Endothelial cell of umbilical vein (primary cell): ENCODE measurements around the gene STK32A. TPM values are rescaled to one million over a fixed set of nuclear protein-coding genes. Genes with fewer than 3 reads are reported as not detected.

Experiments
- BruUV-seq: library from RNA; stranded (reverse); fragments of 400-500 nt; replicated peaks from 2 replicates; lab custom pipeline; 2021; lab: Mats Ljungman, UMichigan
- CTCF ChIA-PET: fragments of 300-600, 350-600 bp; sonication (Branson Sonifier 250); formaldehyde crosslinking; loops from one replicate; lab custom pipeline; 2021; ENCODE audit warnings: antibody characterized with exemption, inconsistent platforms; lab: Charles Lee
- POLR2A ChIA-PET: fragments of 300-600, 350-600 bp; sonication (Branson Sonifier 250); formaldehyde crosslinking; loops from one replicate; lab custom pipeline; 2021; ENCODE audit warnings: antibody characterized with exemption, inconsistent platforms; lab: Charles Lee
- DNase-seq: peaks from one replicate; pipeline ENCODE4 v3.0.0-alpha.2; 2011; ENCODE audit warnings: low read depth, low spot score
- FAIRE-seq: peaks from 2 replicates; lab custom pipeline; 2011; peaks lifted over from hg19 to GRCh38; lab: Jason Lieb, UNC
- H2AFZ ChIP-seq: 2 replicates; pipeline ENCODE4 v1.6.0; 2012; ENCODE audit warnings: low read depth, low read length, control low read depth, inconsistent platforms
- H3K27ac ChIP-seq: 2 replicates; pipeline ENCODE4 v1.5.1; 2011; ENCODE audit warnings: low read depth, mild to moderate bottlenecking, control low read depth, low read length, moderate library complexity; ENCODE audit not compliant: insufficient read depth
- H3K27me3 ChIP-seq, 2 experiments: 2 replicates each; pipeline versions ENCODE4 v1.6.0 to v1.6.1; 2011; ENCODE audit warnings: low read length in 2 of 2, mixed read lengths in 1 of 2; ENCODE audit not compliant: control insufficient read depth in 2 of 2, insufficient read depth in 2 of 2
- H3K36me3 ChIP-seq, 2 experiments: 2 replicates in 1 of 2; 3 replicates in 1 of 2; pipeline ENCODE4 v1.5.1; 2011; ENCODE audit warnings: low read length in 2 of 2, mild to moderate bottlenecking in 1 of 2, moderate library complexity in 1 of 2; ENCODE audit not compliant: control insufficient read depth in 2 of 2, insufficient read depth in 2 of 2; ENCODE audit errors: extremely low read depth in 1 of 2
- H3K4me1 ChIP-seq: 3 replicates; pipeline ENCODE4 v1.5.1; 2011; ENCODE audit warnings: mild to moderate bottlenecking, low read length; ENCODE audit not compliant: control insufficient read depth, insufficient read depth; ENCODE audit errors: extremely low read depth
- H3K4me2 ChIP-seq: 2 replicates; pipeline ENCODE4 v1.6.1; 2011; ENCODE audit warnings: low read length, control low read depth, mixed read lengths; ENCODE audit not compliant: insufficient read depth
- H3K4me3 ChIP-seq, 3 experiments: fragments of 200-600 bp in 1 of 3; sonication (generic), shearing (Covaris generic) in 1 of 3; replicated peaks in 1 of 3; 2 replicates each; pipeline ENCODE4 v1.5.1; 2011 to 2016; ENCODE audit warnings: control low read depth in 3 of 3, low read length in 3 of 3, mild to moderate bottlenecking in 2 of 3, inconsistent platforms in 1 of 3, low read depth in 1 of 3, moderate library complexity in 1 of 3; ENCODE audit not compliant: insufficient read depth in 1 of 3
- H3K79me2 ChIP-seq: 2 replicates; pipeline ENCODE4 v1.6.0; 2012; ENCODE audit warnings: low read length, inconsistent platforms; ENCODE audit not compliant: control insufficient read depth, insufficient read depth
- H3K9ac ChIP-seq: replicated peaks from 2 replicates; pipeline ENCODE3; 2011; ENCODE audit warnings: low read length, control low read depth; ENCODE audit not compliant: insufficient read depth; ENCODE audit errors: extremely low read depth
- H3K9me1 ChIP-seq: replicated peaks from 3 replicates; pipeline ENCODE4 v1.6.0; 2011; ENCODE audit warnings: mild to moderate bottlenecking, low read length; ENCODE audit not compliant: control insufficient read depth, insufficient read depth; ENCODE audit errors: extremely low read depth
- H3K9me3 ChIP-seq: replicated peaks from 2 replicates; pipeline ENCODE4 v1.5.1; 2012; ENCODE audit warnings: low read length, inconsistent platforms; ENCODE audit not compliant: control insufficient read depth, insufficient read depth
- H4K20me1 ChIP-seq: replicated peaks from 2 replicates; pipeline ENCODE3; 2011; ENCODE audit warnings: mild to moderate bottlenecking, low read length; ENCODE audit not compliant: control insufficient read depth, insufficient read depth; ENCODE audit errors: extremely low read depth
- EZH2 ChIP-seq: IDR thresholded peaks from 2 replicates; pipeline ENCODE4 v1.6.1; 2012; ENCODE audit warnings: borderline replicate concordance, low read depth, mild to moderate bottlenecking, moderate library complexity, low read length, inconsistent platforms; ENCODE audit not compliant: severe bottlenecking
- FOS ChIP-seq: IDR thresholded peaks from 2 replicates; pipeline ENCODE4 v1.6.1; 2011; ENCODE audit warnings: mild to moderate bottlenecking, low read length, moderate library complexity, borderline replicate concordance; ENCODE audit not compliant: insufficient read depth
- GATA2 ChIP-seq: IDR thresholded peaks from 2 replicates; pipeline ENCODE4 v1.7.0; 2011; ENCODE audit warnings: low read depth, mild to moderate bottlenecking, moderate library complexity, mixed read lengths, low read length; ENCODE audit not compliant: insufficient read length, insufficient read depth
- JUN ChIP-seq: IDR thresholded peaks from 2 replicates; pipeline ENCODE4 v1.6.1; 2011; ENCODE audit warnings: borderline replicate concordance, low read depth; ENCODE audit not compliant: insufficient read length, insufficient read depth
- MYC ChIP-seq: IDR thresholded peaks from one replicate; pipeline ENCODE4 v1.6.1; 2011; ENCODE audit warnings: mild to moderate bottlenecking, low read depth, low read length
- POLR2A ChIP-seq: IDR thresholded peaks from 2 replicates; pipeline ENCODE4 v1.6.1; 2012; ENCODE audit warnings: low read depth, mild to moderate bottlenecking, control low read depth, low read length
- POLR2AphosphoS5 ChIP-seq: IDR thresholded peaks from 2 replicates; pipeline ENCODE4 v1.6.1; 2012; ENCODE audit warnings: low read depth, mild to moderate bottlenecking, control low read depth, low read length, moderate library complexity; ENCODE audit not compliant: insufficient read depth
- dilution Hi-C: fragments of 300-500 bp; cut with MboI; formaldehyde crosslinking; loops from one replicate; pipeline ENCODE4 v1.15.0; 2019; ENCODE audit warnings: low sequenced_read_pairs; ENCODE audit not compliant: extremely low pct_ligation_motif_present
- intact Hi-C: fragments of 100-400 bp; cut with micrococcal nuclease; formaldehyde crosslinking; loops from one replicate; pipeline ENCODE4 v1.10.0; 2022
- polyA plus RNA-seq, 4 experiments: library from polyadenylated mRNA; depleted of rRNA in 3 of 4; stranded (reverse) in 3 of 4; unstranded in 1 of 4; fragments of >200 nt; gene quantifications; 2 replicates each; pipeline versions ENCODE4 v1.2.1 to v1.2.3, GENCODE V29; 2011 to 2012; ENCODE audit warnings: missing spikeins in 1 of 4
- total RNA-seq: library from RNA; stranded (reverse); gene quantifications from 2 replicates; pipeline ENCODE4 v1.2.3, GENCODE V29; 2021
- TF ChIP-seq, protein P1 (sequence below): IDR thresholded peaks from 2 replicates; pipeline ENCODE4 v1.6.1; 2011; ENCODE audit not compliant: insufficient read depth, insufficient read length
- TF ChIP-seq, protein P2 (sequence below), 2 donors: IDR thresholded peaks; 1 replicate in 1 of 2; 2 replicates in 1 of 2; pipeline ENCODE4 v1.5.1; 2011; ENCODE audit warnings: low read length in 2 of 2, mild to moderate bottlenecking in 2 of 2, moderate library complexity in 2 of 2, control low read depth in 1 of 2, inconsistent platforms in 1 of 2, low read depth in 1 of 2; ENCODE audit not compliant: insufficient read depth in 1 of 2; ENCODE audit errors: extremely low read depth in 1 of 2

The STK32A gene
- total and polyA plus RNA-seq, 2 donors (not counting 3 experiments of a cell fraction or from before 2014, with no cell fraction given): not detected

DNA sequence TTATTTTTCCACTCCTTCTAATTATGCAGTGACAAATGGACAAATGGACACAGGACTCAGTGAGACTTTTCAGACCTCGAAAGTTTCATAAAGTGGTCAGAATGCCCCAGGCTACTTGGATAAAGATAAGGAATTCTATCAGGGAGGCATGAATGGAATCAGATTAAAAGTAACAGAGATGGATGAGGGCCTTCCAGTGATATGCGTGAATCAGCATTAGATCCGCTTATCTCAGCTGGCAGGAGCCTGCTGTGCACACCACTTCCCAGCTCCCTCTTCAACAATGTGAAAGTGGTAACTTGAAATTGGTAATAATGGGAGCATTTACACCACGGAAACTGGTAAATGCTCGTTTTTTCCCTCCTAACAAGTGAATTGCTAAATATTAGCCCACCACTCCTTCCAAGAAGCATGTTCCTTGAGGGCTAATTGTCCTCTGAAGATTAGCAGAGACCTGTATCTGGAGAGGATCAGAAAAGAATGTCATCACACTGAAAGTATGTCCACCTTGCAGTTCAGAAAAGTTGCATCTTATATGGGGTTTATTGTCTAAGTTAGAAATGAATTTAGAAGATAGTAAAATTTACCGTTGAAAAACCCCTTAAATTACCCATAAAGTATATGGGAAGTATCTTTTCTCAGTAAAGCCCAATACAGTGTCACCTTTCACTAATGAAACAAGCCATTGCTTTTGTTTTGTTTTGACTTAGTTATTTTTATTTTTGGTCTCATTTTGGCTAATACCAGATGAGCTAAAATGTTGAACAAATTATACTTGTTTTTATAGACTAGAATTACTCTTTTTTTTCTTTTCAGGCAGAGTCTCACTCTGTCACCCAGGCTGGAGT is 149.7 kb downstream of the STK32A start:
- POLR2A ChIA-PET: no interaction called here
- CTCF ChIA-PET: interaction anchor here (1.0 to 4.4 kb wide), 6 partner anchors 15 to 864 kb away, joined by 3 to 24 read pairs (median 4); no protein-coding TSS in a partner anchor
- Histone ChIP-seq H3K79me2 (no peaks in the 10 kb centered on the region), H3K4me2 (no peak overlapping the region), H3K27me3 (peaks cover 0 to 2% of the 10 kb centered on the region in 2 experiments), H3K36me3 (no peaks in the 10 kb centered on the region), H4K20me1 (no peaks in the 10 kb centered on the region), H3K4me3 (no peak overlapping the region), H2AFZ (no peak overlapping the region), H3K9me3 (no peaks in the 10 kb centered on the region), H3K9ac (no peak overlapping the region), H3K9me1 (no peaks in the 10 kb centered on the region), H3K4me1 (no peaks in the 10 kb centered on the region), H3K27ac (no peak overlapping the region)
- intact Hi-C loops: no loop called here
- FAIRE-seq: no peak
- dilution Hi-C loops: no loop called here
- DNase-seq: no peak
- no TSS peak for BruUV-seq
- TF ChIP-seq EZH2 (no peak), JUN (no peak), FOS (no peak), POLR2A (no peak), POLR2AphosphoS5 (no peak), GATA2 (no peak), MYC (no peak)
- TF ChIP-seq, protein P1, sequence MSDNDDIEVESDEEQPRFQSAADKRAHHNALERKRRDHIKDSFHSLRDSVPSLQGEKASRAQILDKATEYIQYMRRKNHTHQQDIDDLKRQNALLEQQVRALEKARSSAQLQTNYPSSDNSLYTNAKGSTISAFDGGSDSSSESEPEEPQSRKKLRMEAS: no peak
- TF ChIP-seq, protein P2, sequence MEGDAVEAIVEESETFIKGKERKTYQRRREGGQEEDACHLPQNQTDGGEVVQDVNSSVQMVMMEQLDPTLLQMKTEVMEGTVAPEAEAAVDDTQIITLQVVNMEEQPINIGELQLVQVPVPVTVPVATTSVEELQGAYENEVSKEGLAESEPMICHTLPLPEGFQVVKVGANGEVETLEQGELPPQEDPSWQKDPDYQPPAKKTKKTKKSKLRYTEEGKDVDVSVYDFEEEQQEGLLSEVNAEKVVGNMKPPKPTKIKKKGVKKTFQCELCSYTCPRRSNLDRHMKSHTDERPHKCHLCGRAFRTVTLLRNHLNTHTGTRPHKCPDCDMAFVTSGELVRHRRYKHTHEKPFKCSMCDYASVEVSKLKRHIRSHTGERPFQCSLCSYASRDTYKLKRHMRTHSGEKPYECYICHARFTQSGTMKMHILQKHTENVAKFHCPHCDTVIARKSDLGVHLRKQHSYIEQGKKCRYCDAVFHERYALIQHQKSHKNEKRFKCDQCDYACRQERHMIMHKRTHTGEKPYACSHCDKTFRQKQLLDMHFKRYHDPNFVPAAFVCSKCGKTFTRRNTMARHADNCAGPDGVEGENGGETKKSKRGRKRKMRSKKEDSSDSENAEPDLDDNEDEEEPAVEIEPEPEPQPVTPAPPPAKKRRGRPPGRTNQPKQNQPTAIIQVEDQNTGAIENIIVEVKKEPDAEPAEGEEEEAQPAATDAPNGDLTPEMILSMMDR (IDR thresholded peaks at IDR 0.05; ENCODE audit: extremely low read depth in 1 of 2, insufficient read depth in 1 of 2, low read depth in 1 of 2, low read length in 2 of 2): no peak
